Measurements from ENCODE around the gene ZFP92. TPM values are rescaled to one million over a fixed set of nuclear protein-coding genes. Genes with fewer than 3 reads are reported as not detected.

ZFP92 gene
- total RNA-seq, 1 donor from 2014 or later, result 1.0 TPM

- Histone ChIP-seq H3K27me3 (ENCODE audit: control insufficient read depth in 3 of 3, insufficient read depth in 3 of 3, low read length in 3 of 3) (peaks cover 2 to 9% (median 3%) of the 10 kb centered on the region in 3 donors), H3K9me3 (ENCODE audit: control insufficient read depth in 3 of 3, low read length in 3 of 3) (no peaks in the 10 kb centered on the region), H3K27ac (ENCODE audit: low read depth, low read length) (no peak overlapping the region), H3K4me3 (ENCODE audit: low read length in 3 of 3) (no peak overlapping the region), H3K9ac (ENCODE audit: low read depth in 1 of 3, low read length in 3 of 3) (no peak overlapping the region), H3K36me3 (ENCODE audit: control insufficient read depth in 3 of 3, insufficient read depth in 3 of 3, low read length in 3 of 3) (peaks cover 0 to 3% (median 1%) of the 10 kb centered on the region in 3 donors), H3K4me1 (ENCODE audit: control insufficient read depth in 3 of 3, insufficient read depth in 3 of 3, low read length in 3 of 3) (no peaks in the 10 kb centered on the region)
Observed at GRCh38 chrX:153444333-153445011, 33.2 kb downstream of the ZFP92 start.

- H3K9ac ChIP-seq (ENCODE audit: low read depth in 1 of 3, low read length in 3 of 3), result no peak overlapping the region
- no peak overlapping the region for H3K27ac ChIP-seq (ENCODE audit: low read depth, low read length)
- H3K4me3 ChIP-seq (ENCODE audit: low read length in 3 of 3), result no peak overlapping the region
- no peaks in the 10 kb centered on the region for H3K4me1 ChIP-seq (ENCODE audit: control insufficient read depth in 3 of 3, insufficient read depth in 3 of 3, low read length in 3 of 3)
- H3K9me3 ChIP-seq (ENCODE audit: control insufficient read depth in 3 of 3, low read length in 3 of 3), result no peaks in the 10 kb centered on the region
- H3K27me3 ChIP-seq (ENCODE audit: control insufficient read depth in 3 of 3, insufficient read depth in 3 of 3, low read length in 3 of 3), result peaks cover 0 to 1% (median 0%) of the 10 kb centered on the region in 3 donors
- peaks cover 0 to 3% (median 2%) of the 10 kb centered on the region in 3 donors for H3K36me3 ChIP-seq (ENCODE audit: control insufficient read depth in 3 of 3, insufficient read depth in 3 of 3, low read length in 3 of 3)
Observed at GRCh38 chrX:153445106-153445855, 34.0 kb downstream of the ZFP92 start.

GRCh38 chrX:153445856-153446635, 34.8 kb downstream of the ZFP92 start, which contains the start of gene TREX2:
Gene TREX2, minus strand, starts transcription at chrX:153446056. Its CDS starts 626 bp downstream, at chrX:153445430.
- no peak within 1 kb of the TSS for H3K9ac ChIP-seq (ENCODE audit: low read depth in 1 of 3, low read length in 3 of 3)

GRCh38 chrX:153446636-153446936, 35.3 kb downstream of the ZFP92 start:
- Histone ChIP-seq H3K4me3 (ENCODE audit: low read length in 3 of 3) (no peak overlapping the region), H3K4me1 (ENCODE audit: control insufficient read depth in 3 of 3, insufficient read depth in 3 of 3, low read length in 3 of 3) (no peaks in the 10 kb centered on the region), H3K9me3 (ENCODE audit: control insufficient read depth in 3 of 3, low read length in 3 of 3) (no peaks in the 10 kb centered on the region), H3K27ac (ENCODE audit: low read depth, low read length) (no peak overlapping the region), H3K9ac (ENCODE audit: low read depth in 1 of 3, low read length in 3 of 3) (no peak overlapping the region), H3K36me3 (ENCODE audit: control insufficient read depth in 3 of 3, insufficient read depth in 3 of 3, low read length in 3 of 3) (peaks cover 0 to 5% (median 2%) of the 10 kb centered on the region in 3 donors), H3K27me3 (ENCODE audit: control insufficient read depth in 3 of 3, insufficient read depth in 3 of 3, low read length in 3 of 3) (no peaks in the 10 kb centered on the region)

More at GRCh38 chrX:153445856-153446635, 34.8 kb downstream of the ZFP92 start, which contains the start of gene TREX2:
- no peak within 1 kb of the TSS for H3K4me3 ChIP-seq (ENCODE audit: low read length in 3 of 3)
- H3K4me1 ChIP-seq (ENCODE audit: control insufficient read depth in 3 of 3, insufficient read depth in 3 of 3, low read length in 3 of 3), result no peaks in the 10 kb centered on the region
- no peaks in the 10 kb centered on the region for H3K27me3 ChIP-seq (ENCODE audit: control insufficient read depth in 3 of 3, insufficient read depth in 3 of 3, low read length in 3 of 3)
- no peaks in the 10 kb centered on the region for H3K9me3 ChIP-seq (ENCODE audit: control insufficient read depth in 3 of 3, low read length in 3 of 3)
- no peak within 1 kb of the TSS for H3K27ac ChIP-seq (ENCODE audit: low read depth, low read length)
- peaks cover 0 to 5% (median 2%) of the 10 kb centered on the region in 3 donors for H3K36me3 ChIP-seq (ENCODE audit: control insufficient read depth in 3 of 3, insufficient read depth in 3 of 3, low read length in 3 of 3)

GRCh38 chrX:153446950-153447580, 35.8 kb downstream of the ZFP92 start:
- H3K4me3 ChIP-seq (ENCODE audit: low read length in 3 of 3), result no peak overlapping the region
- no peaks in the 10 kb centered on the region for H3K4me1 ChIP-seq (ENCODE audit: control insufficient read depth in 3 of 3, insufficient read depth in 3 of 3, low read length in 3 of 3)
- no peaks in the 10 kb centered on the region for H3K9me3 ChIP-seq (ENCODE audit: control insufficient read depth in 3 of 3, low read length in 3 of 3)
- no peak overlapping the region for H3K27ac ChIP-seq (ENCODE audit: low read depth, low read length)
- H3K36me3 ChIP-seq (ENCODE audit: control insufficient read depth in 3 of 3, insufficient read depth in 3 of 3, low read length in 3 of 3), result peaks cover 0 to 5% (median 2%) of the 10 kb centered on the region in 3 donors
- H3K9ac ChIP-seq (ENCODE audit: low read depth in 1 of 3, low read length in 3 of 3), result no peak overlapping the region
- H3K27me3 ChIP-seq (ENCODE audit: control insufficient read depth in 3 of 3, insufficient read depth in 3 of 3, low read length in 3 of 3), result no peaks in the 10 kb centered on the region

GRCh38 chrX:153447581-153447960, 36.3 kb downstream of the ZFP92 start:
- Histone ChIP-seq H3K36me3 (ENCODE audit: control insufficient read depth in 3 of 3, insufficient read depth in 3 of 3, low read length in 3 of 3) (peaks cover 0 to 5% (median 2%) of the 10 kb centered on the region in 3 donors), H3K4me3 (ENCODE audit: low read length in 3 of 3) (no peak overlapping the region), H3K27me3 (ENCODE audit: control insufficient read depth in 3 of 3, insufficient read depth in 3 of 3, low read length in 3 of 3) (no peaks in the 10 kb centered on the region), H3K4me1 (ENCODE audit: control insufficient read depth in 3 of 3, insufficient read depth in 3 of 3, low read length in 3 of 3) (no peaks in the 10 kb centered on the region), H3K9me3 (ENCODE audit: control insufficient read depth in 3 of 3, low read length in 3 of 3) (no peaks in the 10 kb centered on the region), H3K27ac (ENCODE audit: low read depth, low read length) (no peak overlapping the region), H3K9ac (ENCODE audit: low read depth in 1 of 3, low read length in 3 of 3) (no peak overlapping the region)

GRCh38 chrX:153448556-153449367, 37.5 kb downstream of the ZFP92 start:
- Histone ChIP-seq H3K9me3 (ENCODE audit: control insufficient read depth in 3 of 3, low read length in 3 of 3) (no peaks in the 10 kb centered on the region), H3K27ac (ENCODE audit: low read depth, low read length) (no peak overlapping the region), H3K27me3 (ENCODE audit: control insufficient read depth in 3 of 3, insufficient read depth in 3 of 3, low read length in 3 of 3) (no peaks in the 10 kb centered on the region), H3K9ac (ENCODE audit: low read depth in 1 of 3, low read length in 3 of 3) (no peak overlapping the region), H3K36me3 (ENCODE audit: control insufficient read depth in 3 of 3, insufficient read depth in 3 of 3, low read length in 3 of 3) (peaks cover 0 to 5% (median 2%) of the 10 kb centered on the region in 3 donors), H3K4me1 (ENCODE audit: control insufficient read depth in 3 of 3, insufficient read depth in 3 of 3, low read length in 3 of 3) (no peaks in the 10 kb centered on the region), H3K4me3 (ENCODE audit: low read length in 3 of 3) (no peak overlapping the region)

GRCh38 chrX:153449368-153450113, 38.3 kb downstream of the ZFP92 start:
- H3K9me3 ChIP-seq (ENCODE audit: control insufficient read depth in 3 of 3, low read length in 3 of 3), result no peaks in the 10 kb centered on the region
- no peak overlapping the region for H3K9ac ChIP-seq (ENCODE audit: low read depth in 1 of 3, low read length in 3 of 3)

More at GRCh38 chrX:153449368-153450113, 38.3 kb downstream of the ZFP92 start:
- no peaks in the 10 kb centered on the region for H3K27me3 ChIP-seq (ENCODE audit: control insufficient read depth in 3 of 3, insufficient read depth in 3 of 3, low read length in 3 of 3)
- no peak overlapping the region for H3K4me3 ChIP-seq (ENCODE audit: low read length in 3 of 3)
- no peaks in the 10 kb centered on the region for H3K4me1 ChIP-seq (ENCODE audit: control insufficient read depth in 3 of 3, insufficient read depth in 3 of 3, low read length in 3 of 3)
- no peak overlapping the region for H3K27ac ChIP-seq (ENCODE audit: low read depth, low read length)
- H3K36me3 ChIP-seq (ENCODE audit: control insufficient read depth in 3 of 3, insufficient read depth in 3 of 3, low read length in 3 of 3), result peaks cover 0 to 5% (median 2%) of the 10 kb centered on the region in 3 donors
